ENCODE data around the gene DGKI. TPM values are rescaled to one million over a fixed set of nuclear protein-coding genes. Genes with fewer than 3 reads are reported as not detected.

DGKI gene
- total RNA-seq, 1 donor from 2014 or later = 10.1 TPM

- DNase-seq (ENCODE audit: low spot score) = no peak
These were observed 411.8 kb downstream of the DGKI start for GRCh38 chr7:137434946-137435345.

- DNase-seq (ENCODE audit: low spot score) = no peak
These were observed 412.2 kb downstream of the DGKI start for GRCh38 chr7:137434530-137434929.

GRCh38 chr7:137423321-137423720 lies 423.5 kb downstream of the DGKI start:
- no peak for DNase-seq (ENCODE audit: low spot score)

- no peak for DNase-seq (ENCODE audit: low spot score)
These were observed 425.4 kb downstream of the DGKI start for GRCh38 chr7:137421366-137421765.

- no peak for DNase-seq (ENCODE audit: low spot score)
These were observed 427.9 kb downstream of the DGKI start for GRCh38 chr7:137418841-137419240.

- DNase-seq (ENCODE audit: low spot score) = no peak
These were observed 429.3 kb downstream of the DGKI start for GRCh38 chr7:137417464-137417863.

- DNase-seq (ENCODE audit: low spot score) = no peak
These were observed 432.9 kb downstream of the DGKI start for GRCh38 chr7:137413901-137414300.

GRCh38 chr7:137411446-137411845 lies 435.3 kb downstream of the DGKI start:
- no peak for DNase-seq (ENCODE audit: low spot score)

- no peak for DNase-seq (ENCODE audit: low spot score)
These were observed 438.6 kb downstream of the DGKI start for GRCh38 chr7:137408126-137408525.

- no peak for DNase-seq (ENCODE audit: low spot score)
These were observed 439.7 kb downstream of the DGKI start for GRCh38 chr7:137407078-137407477.

GRCh38 chr7:137404660-137405317 lies 442.0 kb downstream of the DGKI start:
- no peak for DNase-seq (ENCODE audit: low spot score)

- DNase-seq (ENCODE audit: low spot score) = no peak
These were observed 443.4 kb downstream of the DGKI start for GRCh38 chr7:137403353-137403695.

- no peak for DNase-seq (ENCODE audit: low spot score)
These were observed 444.0 kb downstream of the DGKI start for GRCh38 chr7:137402536-137403352.

GRCh38 chr7:137399827-137400823 lies 446.6 kb downstream of the DGKI start:
- DNase-seq (ENCODE audit: low spot score) = no peak

GRCh38 chr7:137396051-137396450 lies 450.7 kb downstream of the DGKI start:
- DNase-seq (ENCODE audit: low spot score) = no peak

GRCh38 chr7:137395420-137395819 lies 451.4 kb downstream of the DGKI start:
- no peak for DNase-seq (ENCODE audit: low spot score)

GRCh38 chr7:137393570-137393969 lies 453.2 kb downstream of the DGKI start:
- DNase-seq (ENCODE audit: low spot score) = no peak

- DNase-seq (ENCODE audit: low spot score) = no peak
These were observed 456.7 kb downstream of the DGKI start for GRCh38 chr7:137390076-137390475.

- DNase-seq (ENCODE audit: low spot score) = no peak
These were observed 457.9 kb downstream of the DGKI start for GRCh38 chr7:137388916-137389315.

GRCh38 chr7:137386966-137387365 lies 459.8 kb downstream of the DGKI start:
- no peak for DNase-seq (ENCODE audit: low spot score)

- DNase-seq (ENCODE audit: low spot score) = no peak
These were observed 465.7 kb downstream of the DGKI start for GRCh38 chr7:137381045-137381444.

- DNase-seq (ENCODE audit: low spot score) = no peak
These were observed 473.3 kb downstream of the DGKI start for GRCh38 chr7:137373507-137373906.

Data from mesenteric fat pad (tissue), 1 donor.